ENCODE measurements around the gene PACS1.
A peak's percentile ranks its signal among the peaks of the same experiment; 100 is the strongest.

The PACS1 gene

DNA sequence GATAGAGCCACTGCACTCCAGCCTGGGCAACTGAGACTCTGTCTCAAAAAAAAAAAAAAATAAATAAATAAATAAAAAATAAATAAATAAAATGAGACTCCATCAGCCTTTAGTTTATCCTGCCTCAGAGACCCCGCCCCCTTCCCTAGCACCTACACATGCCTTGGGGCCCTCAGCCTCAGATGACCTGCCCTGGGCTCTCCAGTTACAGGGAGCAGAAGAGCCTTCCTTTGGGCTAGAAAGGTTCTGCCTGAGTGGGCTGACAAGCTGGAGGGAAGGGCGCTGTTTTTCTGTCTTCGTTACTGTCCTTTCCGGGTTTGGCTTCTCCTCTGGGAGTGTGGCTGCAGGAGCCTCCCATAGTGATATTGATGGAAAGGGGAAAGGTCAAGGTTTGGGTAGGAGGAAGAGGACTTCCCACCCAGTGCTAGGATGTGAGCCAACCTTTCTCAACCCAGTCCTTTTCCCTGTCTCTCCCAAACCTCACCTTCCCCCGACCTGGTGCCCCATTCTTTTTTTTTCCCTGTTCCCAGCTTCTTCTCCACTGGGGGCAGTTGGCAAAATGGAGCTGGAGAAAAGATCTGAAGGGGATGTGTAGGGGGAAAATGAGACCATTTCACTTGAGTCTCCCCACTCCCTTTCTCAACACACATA is 19.4 kb upstream of the PACS1 start:
- no peak for DNase-seq

DNA sequence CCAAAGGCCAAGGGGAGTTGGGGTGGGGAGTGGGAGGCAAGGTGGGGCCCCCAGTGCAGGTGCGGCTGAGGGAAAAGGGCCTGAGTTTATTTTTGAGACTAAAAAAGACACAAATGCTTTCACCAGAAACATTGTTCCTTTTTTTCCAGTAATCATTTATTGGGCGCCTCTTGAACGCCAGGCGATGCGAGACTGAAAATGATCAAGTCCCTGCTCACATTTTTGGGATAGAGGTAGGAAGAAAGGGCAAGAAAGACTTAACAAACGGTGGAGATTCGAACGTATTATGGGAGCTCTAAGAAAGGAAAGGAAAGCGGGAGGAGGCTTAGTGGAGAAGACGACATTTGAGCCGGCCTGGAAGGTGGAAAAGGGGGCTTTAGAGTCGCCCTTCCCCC is 18.7 kb upstream of the PACS1 start:
- DNase-seq, result no peak

DNA sequence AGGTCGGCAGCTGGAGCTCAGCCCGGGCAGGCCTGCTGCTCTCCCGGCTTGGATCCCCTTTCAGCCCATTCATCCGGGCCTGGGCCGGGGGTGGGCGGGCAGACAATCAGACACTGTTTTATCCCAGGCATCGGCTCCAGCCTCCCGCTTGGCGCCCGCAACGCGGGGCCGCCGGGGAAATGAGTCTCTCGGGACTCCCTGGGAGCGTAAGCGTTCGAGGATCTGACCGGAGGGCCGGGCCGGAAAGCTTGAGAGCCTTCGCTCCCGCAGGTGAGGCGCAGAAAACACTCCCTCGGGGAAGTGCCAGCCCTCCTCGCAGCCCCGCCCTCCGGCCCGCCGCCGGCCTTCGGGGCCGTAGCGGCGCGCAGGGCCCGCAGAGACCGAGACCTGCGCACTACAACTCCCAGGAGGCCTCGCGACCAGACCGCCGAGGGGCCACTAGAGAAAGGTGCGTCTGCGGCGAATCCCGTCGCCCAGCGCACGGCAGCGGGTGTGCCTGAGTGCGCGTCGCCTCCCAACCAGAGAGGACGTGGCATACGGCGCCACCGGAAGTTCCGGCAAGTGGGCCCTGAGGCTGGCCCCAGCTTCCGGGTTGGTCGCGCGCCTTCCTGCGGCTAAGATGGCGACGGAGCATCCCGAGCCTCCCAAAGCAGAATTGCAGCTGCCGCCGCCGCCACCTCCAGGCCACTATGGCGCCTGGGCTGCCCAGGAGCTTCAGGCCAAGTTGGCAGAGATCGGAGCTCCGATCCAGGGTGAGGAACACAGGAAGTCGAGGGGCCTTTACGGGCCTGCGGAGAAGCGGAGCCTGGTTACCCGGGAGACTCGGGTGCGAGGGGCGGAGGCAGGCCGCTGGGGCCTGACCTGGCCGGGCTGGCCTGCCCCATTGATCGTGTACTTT is 18.1 kb upstream of the PACS1 start, which contains the start of gene SF3B2:
Gene SF3B2 (plus strand): TSS at position 599 of the 898 bp plus-strand sequence. CDS start 21 bp downstream, at position 620.
- peak; percentile 87 to 94 (median 91) for DNase-seq

DNA sequence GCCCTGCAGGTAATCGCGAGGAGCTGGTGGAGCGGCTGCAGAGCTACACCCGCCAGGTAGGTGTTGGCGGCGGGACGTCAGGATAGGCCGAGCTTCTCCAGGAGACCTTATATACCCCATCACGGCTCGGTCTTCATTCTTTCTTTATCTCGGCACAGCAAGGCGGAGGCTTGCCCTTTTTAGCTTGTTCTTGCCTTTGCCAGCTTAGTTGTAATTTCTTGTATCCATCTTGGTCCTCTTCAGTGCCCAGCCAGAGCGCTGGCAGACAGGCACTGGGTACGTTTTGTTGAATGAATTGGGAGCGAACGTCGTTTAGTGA is 17.4 kb upstream of the PACS1 start:
- DNase-seq, result no peak

DNA sequence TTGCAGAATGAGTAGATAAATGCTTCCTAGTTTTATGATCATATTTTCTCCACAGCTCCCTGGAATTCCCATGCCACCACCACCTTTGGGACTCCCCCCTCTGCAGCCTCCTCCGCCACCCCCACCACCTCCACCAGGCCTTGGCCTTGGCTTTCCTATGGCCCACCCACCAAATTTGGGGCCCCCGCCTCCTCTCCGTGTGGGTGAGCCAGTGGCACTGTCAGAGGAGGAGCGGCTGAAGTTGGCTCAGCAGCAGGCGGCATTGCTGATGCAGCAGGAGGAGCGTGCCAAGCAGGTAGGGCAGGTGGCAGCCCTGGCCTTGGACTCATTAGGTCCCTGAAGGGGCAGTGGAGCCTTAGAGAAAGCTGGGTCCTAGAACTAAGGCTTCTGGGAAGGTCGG is 15.1 kb upstream of the PACS1 start:
- no peak for DNase-seq

DNA sequence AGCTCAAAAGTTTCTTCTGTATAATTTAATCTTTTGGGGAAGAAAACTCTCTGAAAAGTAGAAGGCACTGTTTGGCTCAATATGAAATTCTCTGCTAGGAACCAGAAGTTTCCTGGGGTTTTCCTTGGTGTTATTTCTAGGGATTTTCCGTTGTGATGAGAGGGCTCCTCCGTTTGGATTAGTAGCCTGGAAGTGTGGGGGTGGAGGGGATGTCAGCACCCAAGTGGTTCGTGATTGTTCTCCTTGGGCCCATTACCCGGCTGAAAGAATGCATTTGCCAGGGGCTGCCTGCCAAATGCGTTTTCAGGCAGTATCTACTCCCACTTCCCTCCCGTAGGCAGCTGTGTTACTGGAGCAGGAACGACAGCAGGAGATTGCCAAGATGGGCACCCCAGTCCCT is 13.6 kb upstream of the PACS1 start:
- no peak for DNase-seq

DNA sequence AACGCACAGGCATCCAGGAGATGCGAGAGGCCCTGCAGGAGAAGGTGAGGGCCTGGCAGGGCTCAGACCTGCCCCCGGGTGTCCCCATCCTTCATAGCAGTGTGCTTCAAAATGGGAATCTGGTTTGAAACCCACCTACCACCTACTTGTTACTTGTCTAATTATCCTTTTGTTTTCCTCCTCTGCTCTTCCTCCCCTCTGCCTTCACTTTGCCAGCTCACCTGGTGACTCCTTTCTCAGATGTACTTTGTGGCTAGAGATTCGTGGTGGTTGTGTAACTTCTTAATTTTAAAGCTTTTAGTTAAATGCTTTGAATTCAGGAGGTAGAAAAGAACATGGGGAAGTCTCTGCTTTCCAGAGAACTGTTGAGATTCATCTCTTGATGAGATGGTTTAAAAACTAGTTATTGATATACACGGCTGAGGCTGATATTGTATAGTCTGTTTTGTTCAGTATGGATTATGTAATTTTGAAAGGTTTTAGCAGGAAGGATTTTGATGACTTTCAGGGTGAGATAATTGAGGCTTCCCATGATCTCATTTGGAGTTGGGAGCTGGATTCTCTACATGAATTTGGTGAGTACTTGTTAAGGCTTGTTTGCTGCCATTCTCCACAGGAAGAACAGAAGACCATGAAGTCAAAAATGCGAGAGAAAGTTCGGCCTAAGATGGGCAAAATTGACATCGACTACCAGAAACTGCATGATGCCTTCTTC is 9.9 kb upstream of the PACS1 start:
- no peak for DNase-seq

DNA sequence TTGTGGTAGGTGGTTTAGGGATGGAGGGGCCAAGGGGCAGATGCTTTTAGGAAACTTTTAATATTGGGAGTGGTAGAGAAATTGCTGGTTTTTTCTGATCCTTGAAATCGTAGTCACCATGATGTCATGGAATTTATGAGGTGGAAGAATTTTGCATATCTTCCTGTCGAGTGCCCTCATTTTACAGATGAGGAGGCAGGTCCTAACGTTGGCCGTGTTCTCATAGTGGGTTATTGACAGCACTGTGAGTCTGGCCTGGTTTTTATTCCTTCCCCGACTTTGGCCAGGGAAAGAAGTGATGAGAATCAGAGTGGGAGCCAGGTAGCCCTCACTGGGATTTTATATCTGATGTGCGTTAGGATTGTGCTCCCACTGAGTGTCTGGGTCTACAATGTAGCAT is 8.8 kb upstream of the PACS1 start:
- DNase-seq, result no peak

DNA sequence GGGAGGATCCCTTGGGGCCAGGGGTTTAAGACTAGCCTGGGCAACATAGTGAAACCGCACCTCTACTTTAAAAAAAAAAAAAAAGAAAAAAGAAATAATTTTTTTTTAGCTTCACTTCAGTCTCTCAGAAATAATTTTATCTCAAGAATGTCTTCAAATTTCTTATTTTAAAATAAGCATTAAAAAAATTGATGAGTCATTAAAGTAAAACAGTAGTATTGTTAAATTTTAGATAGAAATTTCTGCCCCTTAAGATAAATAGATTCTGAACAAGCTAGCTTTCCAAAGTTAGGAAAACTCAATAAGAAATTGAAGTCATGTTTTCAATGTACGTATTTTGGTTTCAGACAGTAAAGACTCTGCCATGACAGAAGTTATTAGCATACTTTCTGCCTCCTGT is 7.7 kb upstream of the PACS1 start:
- DNase-seq, result no peak

DNA sequence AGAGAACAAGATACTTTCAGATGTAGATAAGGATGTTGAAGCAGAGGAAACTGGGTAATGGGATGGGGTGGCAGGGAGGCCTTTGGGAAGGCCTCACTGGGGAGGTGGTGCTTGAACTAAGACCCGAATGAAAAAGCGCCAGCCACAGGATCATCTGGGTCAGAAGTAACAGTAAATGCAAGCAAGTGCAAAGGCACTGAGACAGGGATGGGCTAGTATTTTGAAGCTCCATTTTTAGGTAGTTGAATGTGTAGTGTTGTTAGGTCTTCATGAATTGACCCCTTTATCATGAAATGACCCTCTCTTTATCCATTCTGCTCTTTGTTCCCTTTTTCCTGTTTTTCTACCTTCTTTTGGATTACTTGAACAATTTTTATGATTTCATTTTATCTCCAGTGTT is 6.2 kb upstream of the PACS1 start:
- no peak for DNase-seq

DNA sequence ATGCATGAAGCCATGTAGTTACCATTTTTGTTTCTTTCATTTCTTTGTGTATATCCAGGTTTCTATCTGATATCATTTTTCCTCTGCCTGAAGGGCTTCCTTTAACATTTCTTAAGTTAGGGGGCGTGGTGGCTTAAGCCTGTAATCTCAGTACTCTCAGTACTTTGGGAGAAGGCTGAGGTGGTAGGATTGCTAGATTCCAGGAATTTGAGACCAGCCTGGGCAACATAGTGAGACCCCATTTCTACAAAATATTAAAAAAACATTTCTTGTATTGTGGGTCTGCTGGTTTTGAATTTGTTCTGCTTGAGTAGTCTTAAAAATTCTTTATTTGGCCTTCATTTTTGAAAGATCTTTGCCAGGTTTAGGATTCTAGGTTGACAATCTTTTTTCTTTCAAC is 5.5 kb upstream of the PACS1 start:
- no peak for DNase-seq

DNA sequence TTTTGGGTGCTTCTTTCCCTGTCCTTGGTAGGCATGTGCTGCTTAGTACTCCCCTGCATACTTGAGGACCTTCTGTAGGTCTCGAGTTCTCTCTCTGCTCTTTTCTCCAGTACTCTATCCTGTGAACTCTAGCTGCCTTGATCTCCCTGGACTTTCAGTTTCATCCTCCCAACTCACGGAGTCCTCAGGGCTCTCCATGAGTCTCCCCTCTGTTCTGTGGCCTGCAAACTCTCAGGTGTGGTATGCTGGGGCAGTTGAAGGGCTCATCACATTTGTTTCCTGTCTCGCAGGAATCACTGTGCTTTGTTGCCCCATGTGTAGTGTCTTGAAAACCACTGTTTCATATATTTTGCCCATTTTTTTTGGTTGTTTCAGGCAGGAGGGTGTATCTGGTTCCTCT is 3.3 kb upstream of the PACS1 start:
- no peak for DNase-seq

DNA sequence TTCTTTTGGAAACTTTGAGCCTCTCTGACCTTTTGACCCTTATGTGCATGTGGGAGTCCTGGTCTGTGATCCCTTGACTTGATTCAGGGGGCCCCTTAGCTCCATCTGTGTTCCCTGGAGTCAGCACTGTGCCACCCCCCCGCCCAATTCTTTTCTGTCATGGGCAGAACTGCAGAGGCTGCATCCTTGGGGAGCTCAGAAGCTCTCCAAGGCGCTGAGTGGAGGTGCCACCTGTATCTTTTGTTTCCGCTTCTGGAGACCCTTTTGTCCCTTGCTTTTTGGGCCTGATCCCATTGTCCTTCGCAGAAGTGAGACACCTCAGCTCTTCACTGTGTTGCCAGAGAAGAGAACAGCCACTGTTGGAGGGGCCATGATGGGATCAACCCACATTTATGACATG is 2.4 kb upstream of the PACS1 start:
- DNase-seq, result no peak

DNA sequence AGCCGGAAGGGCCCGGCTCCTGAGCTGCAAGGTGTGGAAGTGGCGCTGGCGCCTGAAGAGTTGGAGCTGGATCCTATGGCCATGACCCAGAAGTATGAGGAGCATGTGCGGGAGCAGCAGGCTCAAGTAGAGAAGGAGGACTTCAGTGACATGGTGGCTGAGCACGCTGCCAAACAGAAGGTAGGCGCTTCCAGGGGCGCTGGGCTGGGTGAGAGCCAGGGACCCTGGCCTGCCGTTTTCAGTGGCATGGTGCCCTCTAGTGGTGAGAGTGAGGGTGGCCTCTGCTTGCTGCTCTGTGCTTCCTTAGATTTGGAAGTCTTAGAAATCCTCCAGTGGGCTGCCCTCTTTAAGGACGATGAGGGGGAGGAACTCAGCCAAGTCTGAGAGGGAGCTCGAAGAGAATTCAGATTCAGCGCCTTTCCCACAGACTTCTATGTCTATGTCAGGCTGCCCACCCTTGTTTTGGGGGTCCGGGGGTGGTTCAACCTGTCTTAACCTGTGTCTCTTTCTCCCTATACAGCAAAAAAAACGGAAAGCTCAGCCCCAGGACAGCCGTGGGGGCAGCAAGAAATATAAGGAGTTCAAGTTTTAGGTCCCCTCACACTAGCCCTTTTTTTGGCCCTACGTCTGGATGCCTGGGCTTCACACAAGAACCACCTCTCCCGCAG is 1.8 kb upstream of the PACS1 start:
- DNase-seq, result peak; percentile 40 to 79 (median 68)

DNA sequence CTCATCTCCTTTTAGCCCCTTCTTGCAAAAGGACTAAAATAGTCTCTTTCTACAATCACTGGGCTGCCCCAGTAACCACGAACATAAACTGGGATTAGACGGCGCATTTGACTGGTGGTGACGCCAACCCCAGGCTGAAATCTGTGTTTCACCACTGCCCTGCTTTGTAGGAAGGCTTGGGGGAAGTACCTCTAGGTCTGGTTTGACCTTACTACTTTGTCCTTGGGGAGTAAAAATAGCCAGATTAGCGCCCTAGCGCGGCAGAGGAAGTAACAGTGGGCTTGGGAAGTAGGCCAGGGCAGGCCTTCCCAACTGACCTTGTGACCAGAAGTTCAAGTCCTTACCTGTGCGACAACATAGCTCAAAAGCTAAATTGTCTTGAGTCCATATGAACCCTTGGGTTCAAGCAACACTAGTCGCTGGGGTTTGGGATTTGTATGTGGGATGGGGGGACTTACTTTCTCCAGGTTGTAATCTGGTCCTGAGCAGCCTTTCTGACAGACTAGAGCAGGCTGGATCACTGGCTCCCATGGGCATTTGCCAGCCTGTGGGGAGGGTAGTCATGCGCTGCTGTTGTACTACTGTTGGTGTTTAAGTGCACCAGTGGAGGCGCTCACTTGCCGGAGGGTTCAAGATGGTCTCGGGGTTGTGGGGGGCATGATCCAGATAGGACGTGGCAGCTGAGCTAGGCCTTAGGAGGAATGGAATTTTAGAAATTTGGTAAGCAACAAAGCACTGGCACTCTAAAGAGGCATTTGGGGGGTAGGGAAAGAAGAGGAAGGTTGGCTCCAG is 953 bp upstream of the PACS1 start:
- peak; percentile 17 to 61 (median 47) for DNase-seq

DNA sequence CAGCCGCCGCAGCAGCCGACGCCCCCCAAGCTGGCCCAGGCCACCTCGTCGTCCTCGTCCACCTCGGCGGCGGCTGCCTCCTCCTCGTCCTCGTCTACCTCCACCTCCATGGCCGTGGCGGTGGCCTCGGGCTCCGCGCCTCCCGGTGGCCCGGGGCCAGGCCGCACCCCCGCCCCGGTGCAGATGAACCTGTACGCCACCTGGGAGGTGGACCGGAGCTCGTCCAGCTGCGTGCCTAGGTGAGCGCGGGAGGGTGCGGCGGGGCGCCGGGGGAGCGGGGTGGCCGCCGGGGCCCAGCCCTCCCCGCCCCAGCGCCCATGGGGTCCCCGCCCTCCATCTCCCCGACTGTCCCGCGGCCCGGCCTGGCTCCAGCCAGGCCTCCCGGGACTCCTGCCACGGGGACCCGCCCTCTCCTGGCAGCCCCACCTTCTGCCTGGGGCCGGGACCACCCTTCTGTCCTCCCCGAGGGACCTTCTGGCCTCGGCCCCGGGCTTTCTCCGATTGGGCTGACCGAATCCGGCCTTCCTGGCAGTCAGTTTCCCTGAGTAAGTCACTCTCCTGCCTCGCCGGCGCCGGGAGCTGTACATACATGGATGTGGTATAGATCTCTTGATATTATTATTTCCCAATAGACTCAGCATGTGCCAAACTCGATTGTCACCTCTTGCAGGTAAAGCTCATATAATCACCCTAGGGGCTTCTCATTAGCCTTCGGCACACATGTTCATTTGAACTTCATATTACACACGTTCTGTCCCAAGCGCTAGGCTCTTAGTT is 720 bp downstream of the PACS1 start:
- DNase-seq, result peak in 4 of 6 experiments; percentile 20 to 46 (median 27)

DNA sequence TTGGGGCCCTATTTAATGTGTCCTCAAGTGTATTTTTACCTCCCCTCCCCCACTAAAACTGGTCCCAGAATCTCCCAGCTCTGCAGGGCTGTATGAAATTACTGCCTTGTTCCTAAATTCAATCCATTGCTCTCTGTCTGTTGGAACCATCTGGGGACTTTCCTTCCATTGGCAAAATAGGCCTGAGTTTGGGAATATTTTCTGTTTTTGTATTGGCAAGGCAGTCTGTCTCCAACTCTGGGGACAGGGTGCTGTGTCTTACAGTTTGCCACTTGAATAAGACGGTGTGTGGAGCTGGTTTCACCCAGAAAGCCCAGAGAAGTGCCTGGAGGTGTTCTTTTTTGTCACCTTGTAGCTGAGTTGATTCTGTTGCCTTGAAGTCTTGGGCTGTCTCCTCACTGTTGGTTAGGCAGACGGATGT is 1.3 kb downstream of the PACS1 start:
- peak in 3 of 6 experiments; percentile 25 to 55 (median 35) for DNase-seq

DNA sequence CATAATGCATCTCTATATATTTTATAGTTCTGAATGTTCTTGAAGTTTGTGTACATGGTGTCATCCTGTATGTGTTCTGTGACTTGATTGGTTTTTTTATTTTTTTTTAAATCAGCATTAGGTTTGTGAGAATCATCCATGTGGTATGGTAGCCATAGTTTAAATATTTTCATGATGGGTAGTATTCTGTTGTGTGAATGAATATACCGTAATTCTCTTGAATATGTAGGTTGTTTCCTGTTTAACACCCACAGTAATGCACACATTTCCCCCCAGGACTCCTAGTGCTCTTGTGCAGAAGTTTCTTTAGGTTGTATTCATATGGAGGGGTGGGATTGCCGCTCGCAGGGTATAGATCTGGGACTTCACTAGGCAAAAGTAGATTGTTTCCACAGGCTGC is 2.0 kb downstream of the PACS1 start:
- DNase-seq, result no peak

DNA sequence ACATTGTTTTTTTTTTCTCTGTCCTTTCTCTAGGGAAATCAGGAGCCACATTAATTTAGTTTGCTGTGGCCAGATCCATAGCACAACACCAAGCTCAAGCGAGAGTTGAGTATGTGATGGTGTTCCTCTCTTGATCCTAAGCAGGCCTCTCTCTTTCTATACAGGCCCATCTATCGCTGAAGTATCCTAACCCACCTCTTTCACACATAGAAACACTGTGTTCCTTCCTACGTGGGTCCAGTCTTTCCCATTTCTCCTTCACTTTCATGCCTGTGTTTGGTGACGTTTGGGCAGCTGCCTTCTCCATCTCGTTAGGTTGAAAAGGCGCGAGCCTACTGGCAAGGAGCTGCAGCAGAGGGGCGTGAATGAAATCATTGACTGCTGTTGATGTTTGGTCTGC is 2.4 kb downstream of the PACS1 start:
- DNase-seq, result no peak

DNA sequence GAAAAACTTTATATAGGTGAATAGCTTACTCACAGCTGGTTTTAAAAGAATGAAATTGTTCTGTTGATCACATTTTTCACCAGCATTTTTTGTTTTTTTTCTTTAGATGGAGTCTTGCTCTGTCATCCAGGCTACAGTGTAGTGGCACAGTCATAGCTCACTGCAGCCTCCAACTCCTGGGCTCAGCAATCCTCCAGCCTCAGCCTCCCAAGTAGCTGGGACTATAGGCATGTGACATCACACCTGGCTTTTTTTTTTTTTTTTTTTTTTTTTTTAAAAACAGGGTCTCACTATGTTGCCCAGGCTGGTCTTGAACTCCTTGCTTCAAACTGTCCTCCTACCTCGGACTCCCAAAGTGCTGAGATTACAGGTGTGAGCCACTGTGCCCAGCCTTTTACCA is 3.6 kb downstream of the PACS1 start:
- no peak for DNase-seq

DNA sequence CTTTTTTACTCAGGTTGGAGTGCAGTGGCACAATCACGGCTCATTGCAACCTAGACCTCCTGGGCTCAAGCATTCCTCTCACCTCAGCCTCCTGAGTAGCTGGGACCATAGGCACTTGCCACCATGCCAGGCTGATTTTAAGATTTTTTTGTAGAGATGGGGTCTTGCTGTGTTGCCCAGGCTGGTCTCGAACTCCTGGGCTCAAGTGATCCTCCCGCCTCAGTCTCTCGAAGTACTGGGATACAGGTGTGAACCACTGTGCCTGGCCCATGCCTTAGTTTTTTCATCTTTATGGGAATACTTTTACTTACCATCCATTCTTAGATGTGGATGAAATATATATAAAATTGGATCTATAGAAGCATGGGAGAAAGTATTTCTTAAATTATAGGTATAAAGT is 5.2 kb downstream of the PACS1 start:
- no peak for DNase-seq

DNA sequence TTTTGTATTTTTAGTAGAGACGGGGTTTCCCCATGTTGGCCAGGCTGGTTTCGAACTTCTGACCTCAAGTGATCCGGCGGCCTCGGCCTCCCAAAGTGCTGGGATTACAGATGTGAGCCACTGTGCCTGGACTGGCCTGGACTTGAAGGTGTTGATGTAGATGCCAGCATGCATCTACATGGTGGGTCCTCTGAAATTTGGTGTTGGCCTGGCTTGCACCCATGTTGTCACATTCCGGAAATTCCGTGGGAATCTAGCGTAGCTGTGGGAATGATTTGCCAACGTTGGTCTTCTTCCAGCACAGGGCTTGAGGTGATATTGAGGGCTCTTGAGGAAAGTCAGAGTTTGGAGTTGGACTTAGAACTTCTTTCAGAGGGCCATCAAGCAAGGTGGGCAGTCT is 6.5 kb downstream of the PACS1 start:
- DNase-seq, result no peak

Data from stimulated activated naive CD4-positive, alpha-beta T cell (primary cell).